ENCODE results near the gene TRIP10. TPM values are rescaled to one million over a fixed set of nuclear protein-coding genes. Genes with fewer than 3 reads are reported as not detected.
"Not testable (repeated sequence)": the region's sequence is repeated elsewhere in the genome, so short reads cannot be mapped to it uniquely, and the experiment has no call there.

Gene TRIP10
- total and polyA plus RNA-seq, 2 donors (not counting 1 experiment from before 2014, with no cell fraction given): 32.3 to 35.3 TPM

DNA sequence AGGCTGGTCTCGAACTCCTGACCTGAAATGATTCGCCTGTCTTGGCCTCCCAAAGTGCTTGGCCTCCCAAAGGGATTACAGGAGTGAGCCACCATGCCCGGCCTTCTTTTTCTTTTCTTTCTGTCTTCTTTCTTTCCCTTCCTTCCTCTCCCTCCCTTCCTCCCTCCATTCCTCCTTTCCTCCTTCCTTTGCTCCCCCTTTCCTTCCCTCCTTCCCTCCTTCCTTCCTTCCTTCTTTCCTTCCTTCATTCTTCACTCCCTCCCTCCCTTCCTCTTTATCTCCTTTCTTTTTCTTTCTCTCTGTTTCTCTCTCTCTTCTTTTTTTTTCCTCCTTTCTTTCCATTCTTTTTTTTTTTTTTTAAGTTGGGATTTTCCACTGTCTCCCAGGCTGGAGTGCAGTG lies 31.1 kb upstream of the TRIP10 start:
- no peak for DNase-seq (ENCODE audit: low read depth in 2 of 2)
- TF ChIP-seq EZH2 (IDR thresholded peaks at IDR 0.05; ENCODE audit: low read length, missing control alignments) (no peak), CTCF (conservative IDR thresholded peaks at IDR 0.05 in 1 of 2, IDR thresholded peaks at IDR 0.05 in 1 of 2; ENCODE audit: low read depth in 1 of 2, low read length in 2 of 2) (no peak)
- H3K79me2 ChIP-seq (ENCODE audit: control insufficient read depth, insufficient read depth, low read length): no peaks in the 10 kb centered on the region
- no peaks in the 10 kb centered on the region for H3K9me3 ChIP-seq (ENCODE audit: control insufficient read depth, insufficient read depth, low read depth, low read length)
- no peak overlapping the region for H2AFZ ChIP-seq (ENCODE audit: low read length)
- H3K36me3 ChIP-seq (ENCODE audit: control insufficient read depth, insufficient read depth, low read length): no peaks in the 10 kb centered on the region
- no peak overlapping the region for H3K4me2 ChIP-seq (ENCODE audit: extremely low read depth, insufficient read depth, low read length)
- H3K27me3 ChIP-seq (ENCODE audit: control insufficient read depth, insufficient read depth, low read length): no peaks in the 10 kb centered on the region
- H4K20me1 ChIP-seq (ENCODE audit: control insufficient read depth, extremely low read depth, insufficient read depth, low read length): no peaks in the 10 kb centered on the region
- no peak overlapping the region for H3K9ac ChIP-seq (ENCODE audit: insufficient read depth, low read length)
- H3K27ac ChIP-seq (ENCODE audit: insufficient read depth, low read length): no peak overlapping the region
- H3K4me1 ChIP-seq (ENCODE audit: control insufficient read depth, extremely low read depth, insufficient read depth, low read length): no peaks in the 10 kb centered on the region
- no peak overlapping the region for H3K4me3 ChIP-seq (replicated peaks in 1 of 4; ENCODE audit: control extremely low read depth in 1 of 4, insufficient read depth in 1 of 4, low read depth in 3 of 4, low read length in 4 of 4)

- H3K27me3 ChIP-seq (ENCODE audit: control insufficient read depth, insufficient read depth, low read length); H3K4me1 ChIP-seq (ENCODE audit: control insufficient read depth, extremely low read depth, insufficient read depth, low read length); H3K36me3 ChIP-seq (ENCODE audit: control insufficient read depth, insufficient read depth, low read length); H3K4me2 ChIP-seq (ENCODE audit: extremely low read depth, insufficient read depth, low read length); H3K27ac ChIP-seq (ENCODE audit: insufficient read depth, low read length); H3K4me3 ChIP-seq (replicated peaks in 1 of 4; ENCODE audit: control extremely low read depth in 1 of 4, insufficient read depth in 1 of 4, low read depth in 3 of 4, low read length in 4 of 4); DNase-seq (ENCODE audit: low read depth in 2 of 2); H3K9me3 ChIP-seq (ENCODE audit: control insufficient read depth, insufficient read depth, low read depth, low read length); H3K79me2 ChIP-seq (ENCODE audit: control insufficient read depth, insufficient read depth, low read length); H4K20me1 ChIP-seq (ENCODE audit: control insufficient read depth, extremely low read depth, insufficient read depth, low read length); H2AFZ ChIP-seq (ENCODE audit: low read length); H3K9ac ChIP-seq (ENCODE audit: insufficient read depth, low read length): not testable (repeated sequence)
These were observed 30.6 kb upstream of the TRIP10 start for GRCh38 chr19:6708913-6709312.

- H3K4me3 ChIP-seq (replicated peaks in 1 of 4; ENCODE audit: control extremely low read depth in 1 of 4, insufficient read depth in 1 of 4, low read depth in 3 of 4, low read length in 4 of 4): no peak overlapping the region
- no peak for TF ChIP-seq CTCF (conservative IDR thresholded peaks at IDR 0.05 in 1 of 2, IDR thresholded peaks at IDR 0.05 in 1 of 2; ENCODE audit: low read depth in 1 of 2, low read length in 2 of 2)
- TF ChIP-seq EZH2 (IDR thresholded peaks at IDR 0.05; ENCODE audit: low read length, missing control alignments): no peak
- no peak for DNase-seq (ENCODE audit: low read depth in 2 of 2)
- H3K36me3 ChIP-seq (ENCODE audit: control insufficient read depth, insufficient read depth, low read length): no peaks in the 10 kb centered on the region
- H4K20me1 ChIP-seq (ENCODE audit: control insufficient read depth, extremely low read depth, insufficient read depth, low read length): no peaks in the 10 kb centered on the region
- no peaks in the 10 kb centered on the region for H3K9me3 ChIP-seq (ENCODE audit: control insufficient read depth, insufficient read depth, low read depth, low read length)
- no peaks in the 10 kb centered on the region for H3K27me3 ChIP-seq (ENCODE audit: control insufficient read depth, insufficient read depth, low read length)
- no peak overlapping the region for H3K4me2 ChIP-seq (ENCODE audit: extremely low read depth, insufficient read depth, low read length)
- H3K9ac ChIP-seq (ENCODE audit: insufficient read depth, low read length): no peak overlapping the region
- no peaks in the 10 kb centered on the region for H3K79me2 ChIP-seq (ENCODE audit: control insufficient read depth, insufficient read depth, low read length)
- no peaks in the 10 kb centered on the region for H3K4me1 ChIP-seq (ENCODE audit: control insufficient read depth, extremely low read depth, insufficient read depth, low read length)
- H2AFZ ChIP-seq (ENCODE audit: low read length): no peak overlapping the region
- H3K27ac ChIP-seq (ENCODE audit: insufficient read depth, low read length): no peak overlapping the region
These were observed 29.9 kb upstream of the TRIP10 start for GRCh38 chr19:6709549-6709948.

Data from fibroblast of lung (primary cell).